Epidermal melanocyte (primary cell): ENCODE results near the gene MYH6.

Source experiments
- DNase-seq: peaks from one replicate; pipeline ENCODE4 v3.0.0; 2011; ENCODE audit warnings: low spot score; ENCODE audit not compliant: insufficient read length

The MYH6 gene

GRCh38 chr14:23359722-23360447, 48.2 kb downstream of the MYH6 start:
- DNase-seq, result peak; percentile 8

DNA sequence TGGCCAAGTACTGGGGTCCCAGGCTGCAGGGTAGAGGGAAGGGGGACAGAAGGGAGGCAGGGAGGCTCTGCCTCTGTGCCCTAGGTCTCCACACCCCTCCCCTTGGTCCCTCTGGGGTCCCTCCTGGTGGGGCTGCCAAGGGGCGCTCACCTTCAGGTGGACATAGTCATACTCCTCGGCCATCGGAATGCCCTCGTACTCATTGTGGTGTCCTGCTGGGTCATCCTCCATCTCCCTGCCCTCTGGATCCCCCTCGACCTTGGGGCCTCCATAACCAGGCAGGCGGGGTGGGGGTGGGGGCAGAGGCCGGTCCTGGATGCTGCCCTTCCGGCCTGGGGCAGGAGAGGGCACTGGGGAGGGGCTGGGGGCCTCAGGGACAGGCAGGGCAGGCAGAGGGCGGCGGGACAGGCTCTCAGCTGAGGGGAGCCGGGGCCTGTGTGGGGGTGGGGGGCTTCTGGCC, 48.9 kb downstream of the MYH6 start:
- DNase-seq, result no peak

DNA sequence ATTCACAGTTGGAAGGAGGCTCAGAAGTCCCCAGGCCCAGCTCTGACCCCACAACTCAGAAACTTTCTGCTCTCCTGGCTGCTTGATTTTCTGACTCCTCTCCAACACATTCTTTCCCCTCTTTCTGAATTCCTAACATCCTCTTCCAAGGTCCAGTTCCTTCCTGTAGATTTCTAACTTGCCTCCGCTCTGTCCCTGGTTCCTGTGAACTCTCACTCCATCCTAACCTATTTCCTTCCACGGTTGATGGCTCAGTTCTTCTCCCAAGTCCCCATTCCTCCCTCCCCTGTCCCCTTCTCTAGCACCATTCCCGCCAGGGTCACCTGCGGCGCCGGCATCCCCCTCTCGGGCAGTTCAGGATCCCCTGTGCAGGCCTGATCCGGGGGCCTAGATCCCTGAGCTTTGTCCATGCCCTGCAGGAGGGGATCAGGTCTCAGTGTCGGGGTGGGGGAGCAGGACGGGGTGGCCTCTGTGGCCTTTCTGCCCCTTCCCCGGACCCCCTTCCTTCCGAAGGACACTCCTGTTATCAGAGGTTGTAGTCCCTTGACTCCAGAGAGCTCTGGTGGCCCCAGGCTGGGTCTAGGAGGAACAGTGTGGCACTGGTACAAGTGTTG, 49.4 kb downstream of the MYH6 start:
- peak; percentile 3 for DNase-seq

GRCh38 chr14:23358042-23358441, 50.0 kb downstream of the MYH6 start:
- DNase-seq, result no peak

- DNase-seq, result no peak
Observed at GRCh38 chr14:23357261-23357660, 50.8 kb downstream of the MYH6 start.

DNA sequence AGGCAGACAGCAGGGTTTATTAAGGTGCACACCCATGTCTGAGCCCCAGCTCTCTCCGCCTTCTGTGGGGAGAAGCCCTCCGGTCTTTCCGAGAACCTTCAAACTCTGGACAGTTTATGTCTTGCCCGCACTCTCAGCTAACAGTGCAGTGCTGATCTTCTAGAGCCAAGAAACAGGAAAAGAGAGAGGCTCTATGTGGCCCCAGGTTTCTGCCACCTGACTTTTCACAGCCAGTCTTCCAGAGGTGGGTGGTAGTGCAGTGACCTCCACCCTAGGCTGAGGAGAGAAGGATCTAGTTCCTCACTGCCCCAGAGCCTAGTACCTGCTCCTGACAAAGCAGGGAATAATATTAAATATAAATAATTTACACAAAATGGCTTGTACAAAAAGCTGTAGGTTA, 51.4 kb downstream of the MYH6 start:
- no peak for DNase-seq

DNA sequence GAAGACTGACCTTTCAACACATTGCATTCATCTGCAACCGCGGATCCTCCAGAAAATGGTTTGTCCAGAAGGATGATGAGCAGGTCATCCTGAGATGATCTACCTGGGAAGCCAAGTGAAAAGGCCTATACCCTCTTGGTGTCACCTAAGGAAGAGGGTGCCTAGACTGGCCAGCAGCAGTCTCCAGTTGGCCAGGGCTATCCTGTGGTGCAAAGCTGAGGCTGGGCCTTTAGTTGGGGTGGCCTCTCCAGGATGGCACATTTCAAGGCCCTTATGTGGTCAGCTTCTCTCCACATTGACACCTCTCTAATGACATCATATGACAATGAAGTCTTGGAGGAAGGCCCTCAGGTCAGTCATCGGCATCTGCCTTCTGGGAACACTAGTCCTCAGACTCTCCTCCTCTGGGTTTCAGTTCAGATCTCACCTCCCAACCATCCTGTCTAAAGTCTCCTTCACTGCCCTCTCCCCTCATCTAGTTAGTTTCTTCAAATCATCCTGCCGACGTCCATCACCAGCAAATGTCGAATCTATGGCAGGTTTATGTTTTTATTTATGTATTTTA, 52.1 kb downstream of the MYH6 start:
- DNase-seq, result no peak

DNA sequence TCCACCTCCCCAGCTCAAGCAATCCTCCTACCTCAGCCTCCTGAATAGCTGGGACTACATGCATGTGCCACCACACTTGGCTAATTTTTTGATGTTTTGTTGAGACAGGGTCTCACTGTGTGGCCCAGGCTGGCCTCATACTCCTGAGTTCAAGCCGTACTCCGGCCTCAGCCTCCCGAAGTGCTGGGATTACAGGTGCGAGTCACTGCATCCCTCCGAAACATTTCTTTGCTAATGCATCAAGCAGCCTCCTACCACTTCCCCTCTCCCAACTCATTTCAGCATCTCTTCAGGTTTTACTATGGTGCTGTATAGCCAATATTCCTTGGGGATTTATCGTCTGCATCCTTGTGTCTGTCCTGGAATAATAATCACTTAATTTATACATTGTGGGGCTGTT, 53.1 kb downstream of the MYH6 start:
- no peak for DNase-seq

DNA sequence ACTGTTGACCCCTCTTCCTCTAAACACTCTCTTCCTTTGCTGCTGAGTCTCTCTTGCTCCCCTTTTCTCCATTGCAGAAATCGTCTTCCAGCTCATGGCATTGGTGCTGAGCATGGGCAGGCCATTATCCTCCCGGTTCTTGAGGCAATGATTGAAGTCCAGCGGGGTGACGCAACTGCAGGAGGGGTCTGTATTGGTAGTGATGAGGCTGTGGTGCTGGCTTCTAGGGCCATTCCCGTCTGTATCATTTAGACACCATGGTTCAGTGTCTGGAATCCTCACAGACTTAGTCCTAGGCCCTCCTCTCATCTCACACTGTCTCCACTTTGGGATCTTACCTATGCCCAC, 54.7 kb downstream of the MYH6 start:
- DNase-seq, result no peak

GRCh38 chr14:23352506-23353432, 55.3 kb downstream of the MYH6 start, which contains the start of gene SLC22A17:
TSS of gene SLC22A17 (minus strand) at chr14:23352887.
- DNase-seq, result peak; percentile 95

DNA sequence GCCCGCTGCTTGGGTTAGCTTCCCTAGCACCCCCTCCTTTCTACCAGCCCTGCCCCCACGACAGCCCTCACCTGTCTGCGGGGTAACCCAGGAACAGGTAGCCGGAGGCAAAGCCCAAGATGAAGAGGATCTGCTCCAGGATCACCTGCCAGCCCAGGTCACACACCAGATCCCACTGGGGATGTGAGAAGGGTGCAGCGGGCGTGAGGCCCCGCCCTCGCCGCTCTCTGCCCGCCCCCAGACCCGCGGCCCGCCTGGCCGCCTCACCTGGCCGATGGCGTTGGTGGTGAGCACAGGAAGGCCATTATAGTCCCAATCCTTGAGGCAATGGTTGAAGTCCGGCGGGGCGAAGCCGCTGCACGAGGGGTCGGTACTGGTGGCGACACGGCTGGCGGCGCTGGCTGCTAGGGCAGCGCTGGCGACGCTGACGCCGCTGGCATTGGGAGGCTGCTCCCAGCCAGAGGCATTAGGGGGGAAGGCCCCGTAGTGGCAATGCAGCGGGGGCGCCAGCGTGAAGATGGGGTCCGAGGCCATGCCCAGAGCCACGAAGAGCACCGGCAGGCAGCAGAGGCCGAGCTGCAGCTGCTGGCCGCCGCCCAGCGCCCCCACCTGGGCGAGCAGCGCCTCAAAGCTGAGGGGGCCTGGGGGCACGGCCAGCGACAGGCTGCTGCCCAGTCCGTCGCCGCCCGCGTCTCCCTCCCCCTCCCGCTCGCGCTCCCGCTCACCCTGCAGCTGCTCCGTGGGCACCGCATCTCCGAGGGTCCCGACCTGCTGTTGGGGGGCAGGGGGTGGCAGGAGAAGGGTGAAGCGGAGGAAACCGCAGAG, 56.2 kb downstream of the MYH6 start:
- DNase-seq, result no peak

GRCh38 chr14:23349156-23349845, 58.8 kb downstream of the MYH6 start:
- DNase-seq, result no peak

GRCh38 chr14:23348297-23348655, 59.8 kb downstream of the MYH6 start:
- DNase-seq, result no peak

DNA sequence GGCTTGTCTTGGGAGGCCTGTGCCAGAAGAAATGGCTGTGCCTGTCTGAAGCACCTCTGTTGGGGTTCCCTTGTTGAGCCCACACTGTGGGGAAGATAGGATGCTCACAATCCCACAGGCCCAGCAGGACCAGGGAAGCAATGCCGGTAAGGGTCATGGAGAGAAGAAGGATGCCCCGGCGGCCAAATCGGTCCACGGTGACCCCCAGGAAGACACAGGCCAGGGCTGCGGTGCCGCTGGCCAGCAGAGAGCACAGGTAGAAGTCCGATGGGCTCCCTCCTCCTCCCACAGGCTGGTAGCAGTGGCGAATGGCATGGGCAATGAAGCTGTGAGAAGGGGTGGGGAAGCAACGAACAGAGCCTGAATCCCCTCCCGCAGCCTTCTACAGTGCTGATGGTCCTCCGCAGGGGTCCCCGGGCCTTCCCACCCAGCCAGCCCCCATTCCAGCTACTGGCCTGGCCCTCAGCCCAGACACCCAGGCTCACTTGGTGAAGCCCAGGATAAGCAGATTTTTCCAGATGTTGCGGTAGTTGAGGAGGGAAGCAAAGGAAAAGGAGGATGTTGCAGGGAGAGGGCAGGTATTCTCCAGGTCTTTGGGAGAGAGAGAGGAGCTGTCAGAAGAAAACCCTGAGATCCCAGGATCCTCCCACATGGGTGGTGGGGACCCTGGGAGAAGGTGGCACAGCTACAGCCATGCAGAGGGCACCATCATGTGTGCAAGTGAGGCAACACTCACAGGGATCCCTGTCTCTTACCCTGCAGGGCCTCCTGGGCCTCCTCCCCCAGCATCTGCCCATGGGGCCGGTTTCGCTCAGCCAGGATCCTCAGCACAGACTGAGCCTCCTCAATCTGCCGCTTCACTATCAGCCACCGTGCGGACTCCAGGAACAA, 60.4 kb downstream of the MYH6 start:
- no peak for DNase-seq

DNA sequence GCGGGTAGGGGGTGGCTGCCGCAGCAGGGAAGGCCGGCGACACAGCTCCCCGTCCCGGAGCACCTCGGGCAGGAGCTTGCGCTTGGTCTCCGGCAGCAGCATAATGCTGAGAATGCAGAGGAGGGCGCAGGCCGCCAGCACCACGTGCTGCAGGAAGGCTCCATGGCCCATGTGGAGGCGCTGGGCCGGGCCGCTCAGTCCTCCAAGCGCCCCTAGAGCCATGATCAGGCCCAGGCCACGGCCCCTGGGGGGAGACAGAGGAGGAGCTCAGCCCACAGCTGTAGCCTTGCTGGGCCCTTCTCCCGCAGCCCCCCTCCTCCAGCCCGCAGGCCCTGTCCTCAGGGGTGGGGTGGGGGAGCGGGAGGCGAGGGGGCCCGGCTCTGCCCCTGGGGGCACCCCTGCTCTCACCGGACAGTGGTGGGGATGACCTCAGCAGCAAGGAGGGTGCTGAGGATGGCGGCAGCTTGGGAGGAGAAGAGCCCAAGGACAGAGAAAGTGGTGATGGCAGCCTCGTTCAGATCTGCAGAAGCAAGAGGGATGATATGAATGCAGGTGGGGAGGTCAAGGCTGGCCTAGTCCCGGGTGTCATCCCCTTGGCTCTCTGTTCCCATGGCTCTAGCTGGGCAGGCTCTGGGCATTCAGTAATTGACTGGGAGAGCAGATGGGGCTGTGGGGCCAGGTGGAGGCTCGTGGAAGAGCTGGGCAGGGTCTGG, 61.2 kb downstream of the MYH6 start:
- no peak for DNase-seq

- no peak for DNase-seq
Observed at GRCh38 chr14:23345987-23346692, 61.9 kb downstream of the MYH6 start.

GRCh38 chr14:23344481-23344880, 63.6 kb downstream of the MYH6 start:
- no peak for DNase-seq
